IPS-15b (cell line): ENCODE measurements around the gene ZNF79.

Experiments
- H3K27me3 ChIP-seq: one replicate; pipeline ENCODE4 v1.6.1; 2013; ENCODE audit warnings: low read length; ENCODE audit not compliant: control insufficient read depth, insufficient read depth
- H3K36me3 ChIP-seq: one replicate; pipeline ENCODE4 v1.6.1; 2013; ENCODE audit warnings: low read length; ENCODE audit not compliant: control insufficient read depth, insufficient read depth
- H3K4me1 ChIP-seq: one replicate; pipeline ENCODE4 v1.6.1; 2013; ENCODE audit warnings: mild to moderate bottlenecking, low read length; ENCODE audit not compliant: control insufficient read depth, insufficient read depth
- H3K4me3 ChIP-seq: one replicate; pipeline ENCODE4 v1.5.1; 2013; ENCODE audit warnings: low read depth, low read length
- H3K9ac ChIP-seq: one replicate; pipeline ENCODE4 v1.6.1; 2013; ENCODE audit warnings: low read depth, mild to moderate bottlenecking, low read length
- H3K9me3 ChIP-seq: one replicate; pipeline ENCODE4 v1.6.1; 2013; ENCODE audit warnings: mild to moderate bottlenecking, low read length; ENCODE audit not compliant: control insufficient read depth, insufficient read depth

ZNF79 gene

DNA sequence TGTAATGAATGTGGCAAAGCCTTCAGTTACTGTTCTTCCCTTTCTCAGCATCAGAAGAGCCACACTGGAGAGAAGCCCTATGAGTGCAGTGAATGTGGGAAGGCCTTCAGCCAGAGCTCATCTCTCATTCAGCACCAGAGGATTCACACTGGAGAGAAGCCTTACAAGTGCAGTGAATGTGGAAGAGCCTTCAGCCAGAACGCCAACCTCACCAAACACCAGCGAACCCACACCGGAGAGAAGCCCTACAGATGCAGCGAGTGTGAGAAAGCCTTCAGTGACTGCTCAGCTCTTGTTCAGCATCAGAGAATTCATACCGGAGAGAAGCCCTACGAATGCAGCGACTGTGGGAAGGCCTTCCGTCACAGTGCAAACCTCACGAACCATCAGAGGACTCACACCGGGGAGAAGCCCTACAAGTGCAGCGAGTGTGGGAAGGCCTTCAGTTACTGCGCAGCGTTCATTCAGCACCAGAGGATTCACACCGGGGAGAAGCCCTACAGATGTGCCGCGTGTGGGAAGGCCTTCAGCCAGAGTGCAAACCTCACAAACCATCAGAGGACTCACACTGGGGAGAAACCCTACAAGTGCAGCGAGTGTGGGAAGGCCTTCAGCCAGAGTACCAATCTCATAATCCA, 20.2 kb downstream of the ZNF79 start:
- Histone ChIP-seq H3K9me3 (no peaks in the 10 kb centered on the region), H3K9ac (no peak overlapping the region), H3K27me3 (no peaks in the 10 kb centered on the region), H3K36me3 (peaks cover 60% of the 10 kb centered on the region), H3K4me3 (no peak overlapping the region), H3K4me1 (no peaks in the 10 kb centered on the region)

GRCh38 chr9:127444921-127445850, 21.0 kb downstream of the ZNF79 start:
- H3K36me3 ChIP-seq, result peaks cover 65% of the 10 kb centered on the region
- H3K9me3 ChIP-seq, result no peaks in the 10 kb centered on the region
- H3K4me3 ChIP-seq, result no peak overlapping the region
- no peak overlapping the region for H3K9ac ChIP-seq
- no peaks in the 10 kb centered on the region for H3K4me1 ChIP-seq
- H3K27me3 ChIP-seq, result no peaks in the 10 kb centered on the region

GRCh38 chr9:127445851-127446712, 21.9 kb downstream of the ZNF79 start:
- Histone ChIP-seq H3K4me1 (no peaks in the 10 kb centered on the region), H3K4me3 (no peak overlapping the region), H3K9me3 (no peaks in the 10 kb centered on the region), H3K36me3 (peaks cover 68% of the 10 kb centered on the region), H3K9ac (no peak overlapping the region), H3K27me3 (no peaks in the 10 kb centered on the region)

GRCh38 chr9:127446713-127447415, 22.7 kb downstream of the ZNF79 start:
- no peaks in the 10 kb centered on the region for H3K27me3 ChIP-seq
- no peak overlapping the region for H3K9ac ChIP-seq
- H3K36me3 ChIP-seq, result peaks cover 65% of the 10 kb centered on the region
- no peaks in the 10 kb centered on the region for H3K9me3 ChIP-seq
- no peak overlapping the region for H3K4me3 ChIP-seq
- no peaks in the 10 kb centered on the region for H3K4me1 ChIP-seq

DNA sequence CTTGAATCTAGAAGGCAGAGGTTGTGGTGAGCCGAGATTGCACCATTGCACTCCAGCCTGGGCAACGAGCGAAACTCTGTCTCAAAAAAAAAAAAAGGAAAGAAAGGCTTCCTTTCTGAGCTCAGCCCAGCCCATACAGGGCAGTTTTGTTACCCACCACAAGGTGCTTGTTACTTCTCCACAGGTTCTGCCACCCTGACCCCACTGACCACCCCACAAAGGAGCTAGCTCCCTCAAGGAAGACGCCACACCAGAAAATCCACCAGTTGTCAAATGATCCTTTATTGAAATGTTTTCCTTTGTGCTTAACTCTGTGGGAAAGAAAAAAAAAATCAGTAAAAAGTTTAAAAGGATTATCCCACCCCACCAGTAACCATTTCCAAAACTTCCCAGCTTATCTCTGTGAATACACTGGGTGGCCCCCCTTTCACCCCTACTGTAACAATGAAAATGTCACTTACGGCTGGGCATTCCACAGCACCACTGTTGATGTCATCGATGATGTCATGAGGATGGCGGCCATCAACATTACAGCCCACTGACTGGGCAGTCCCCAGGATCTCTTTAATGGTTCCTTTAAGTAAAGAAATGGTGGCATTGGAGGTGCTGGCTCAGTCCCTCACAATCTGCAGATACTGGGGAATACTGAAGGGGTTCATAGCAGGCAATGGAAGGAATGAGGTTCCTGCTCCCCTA, 23.4 kb downstream of the ZNF79 start:
- no peaks in the 10 kb centered on the region for H3K9me3 ChIP-seq
- H3K27me3 ChIP-seq, result no peaks in the 10 kb centered on the region
- H3K36me3 ChIP-seq, result peaks cover 65% of the 10 kb centered on the region
- no peak overlapping the region for H3K9ac ChIP-seq
- H3K4me3 ChIP-seq, result peak overlapping the region; percentile 95
- peaks cover 3% of the 10 kb centered on the region for H3K4me1 ChIP-seq

DNA sequence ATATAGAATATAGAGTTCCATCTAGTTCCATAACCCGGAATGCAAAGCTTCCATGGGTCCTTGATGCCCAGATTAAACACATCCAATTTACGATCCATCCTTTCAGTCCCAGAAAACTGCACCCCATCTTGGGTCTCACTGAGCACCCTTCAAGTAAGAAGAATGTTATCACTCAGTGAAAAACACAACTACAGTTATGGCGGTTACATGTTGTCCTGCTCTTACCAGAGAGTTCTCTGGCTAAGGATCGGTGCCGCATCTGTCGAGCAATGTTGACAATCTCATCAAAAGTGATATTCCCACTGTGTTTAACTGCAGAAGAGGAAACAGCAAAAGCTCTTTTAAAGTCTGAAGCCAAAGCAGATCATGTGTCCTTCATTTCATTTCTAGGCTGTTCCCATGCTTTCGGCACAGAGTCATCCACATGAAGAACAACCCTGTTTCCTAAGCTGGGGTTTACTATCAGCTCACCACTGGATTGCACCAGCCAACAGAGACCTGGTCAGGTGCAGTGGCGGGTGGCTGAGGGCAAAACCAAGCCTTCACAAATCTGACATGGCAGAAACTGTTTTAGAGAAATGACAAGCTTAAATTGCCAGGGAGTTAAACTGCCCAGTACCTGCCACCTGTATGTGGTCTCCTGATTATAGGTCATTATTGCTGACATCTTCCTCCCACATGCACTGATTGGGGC, 24.1 kb downstream of the ZNF79 start:
- Histone ChIP-seq H3K9me3 (no peaks in the 10 kb centered on the region), H3K9ac (peak overlapping the region; percentile 100), H3K27me3 (no peaks in the 10 kb centered on the region), H3K4me3 (peak overlapping the region; percentile 95), H3K4me1 (peaks cover 3% of the 10 kb centered on the region), H3K36me3 (peaks cover 68% of the 10 kb centered on the region)

DNA sequence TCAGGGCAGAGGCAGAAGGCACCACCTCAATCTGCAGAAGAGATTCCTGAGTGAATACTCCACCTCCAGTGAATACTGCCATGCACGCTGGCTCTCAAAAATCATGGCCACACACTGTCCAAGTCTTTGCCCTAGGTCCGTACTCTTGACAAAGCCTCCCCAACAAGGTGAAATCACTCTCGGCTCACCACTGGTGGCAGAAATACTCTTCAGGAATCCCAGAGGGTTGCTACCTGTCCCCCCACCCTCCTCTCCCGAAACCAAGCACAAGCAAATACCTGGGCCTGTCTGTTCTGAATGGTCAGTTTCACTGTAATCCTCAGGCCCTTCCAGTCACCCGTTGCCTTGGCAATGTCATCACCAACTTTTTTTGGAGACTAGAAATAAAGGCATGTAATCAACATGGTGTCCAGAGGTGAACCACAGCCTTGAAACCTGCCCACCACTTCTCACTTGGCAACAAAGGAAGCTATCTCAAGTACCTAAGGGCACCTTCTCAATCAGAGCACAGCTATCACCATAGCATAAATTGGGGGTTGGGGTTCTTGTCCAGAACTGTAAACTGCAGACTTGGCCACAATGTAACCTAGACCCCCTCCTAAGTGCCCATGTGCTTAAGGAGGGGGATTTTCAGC, 25.3 kb downstream of the ZNF79 start:
- Histone ChIP-seq H3K4me3 (peak overlapping the region; percentile 95), H3K36me3 (peaks cover 65% of the 10 kb centered on the region), H3K9me3 (no peaks in the 10 kb centered on the region)

GRCh38 chr9:127450243-127450760, 26.1 kb downstream of the ZNF79 start:
- Histone ChIP-seq H3K4me3 (peak overlapping the region; percentile 95), H3K9me3 (no peaks in the 10 kb centered on the region), H3K4me1 (peaks cover 3% of the 10 kb centered on the region), H3K27me3 (no peaks in the 10 kb centered on the region), H3K36me3 (peaks cover 59% of the 10 kb centered on the region), H3K9ac (peak overlapping the region; percentile 100)

More for the DNA sequence above, 25.3 kb downstream of the ZNF79 start:
- H3K27me3 ChIP-seq, result no peaks in the 10 kb centered on the region
- peak overlapping the region; percentile 100 for H3K9ac ChIP-seq
- peaks cover 3% of the 10 kb centered on the region for H3K4me1 ChIP-seq

GRCh38 chr9:127450830-127451607, 26.8 kb downstream of the ZNF79 start, which contains the start of the genes LRSAM1 and RPL12:
Gene LRSAM1, plus strand, starts transcription at chr9:127451510. Its CDS starts 3,018 bp downstream, at chr9:127454528.
Gene RPL12, minus strand, starts transcription at chr9:127451406. Its CDS starts 89 bp downstream, at chr9:127451317.
- H3K36me3 ChIP-seq, result peaks cover 56% of the 10 kb centered on the region
- H3K9me3 ChIP-seq, result no peaks in the 10 kb centered on the region
- peak within 1 kb of the TSS; percentile 100 for H3K9ac ChIP-seq

More at GRCh38 chr9:127450830-127451607, 26.8 kb downstream of the ZNF79 start, which contains the start of the genes LRSAM1 and RPL12:
- peaks cover 3% of the 10 kb centered on the region for H3K4me1 ChIP-seq
- H3K27me3 ChIP-seq, result no peaks in the 10 kb centered on the region
- peak within 1 kb of the TSS; percentile 95 for H3K4me3 ChIP-seq
